HCT116 (cell line): ENCODE data around the gene CCDC154. TPM values are rescaled to one million over a fixed set of nuclear protein-coding genes. Genes with fewer than 3 reads are reported as not detected.

ENCODE experiments used
- ATAC-seq: fragments of 200-7000 bp; cut with Tn5 transposase; 2 replicates; pipeline ENCODE4 v1.9.1; 2020; ENCODE audit warnings: mild to moderate bottlenecking, moderate library complexity
- BruUV-seq: library from RNA; stranded (reverse); fragments of 400-500 nt; replicated peaks from 2 replicates; lab custom pipeline; 2021; lab: Mats Ljungman, UMichigan
- CTCF ChIA-PET: fragments of 300-600 bp; sonication (Branson Sonifier 250); formaldehyde crosslinking; loops from one replicate; lab custom pipeline; 2021; ENCODE audit warnings: antibody characterized with exemption; lab: Charles Lee
- POLR2A ChIA-PET: fragments of 300-600, 350-600 bp; sonication (Branson Sonifier 250); formaldehyde crosslinking; loops from one replicate; lab custom pipeline; 2021; ENCODE audit warnings: antibody characterized with exemption; lab: Charles Lee
- RAD21 ChIA-PET, 2 experiments: fragments of 300-600 bp; sonication (Branson Sonifier 250); formaldehyde crosslinking; loops; one replicate each; lab custom pipeline; 2023; ENCODE audit warnings: low total read pairs in 2 of 2; ENCODE audit not compliant: uncharacterized antibody in 2 of 2, unreplicated experiment in 2 of 2, low non-redundant PET in 1 of 2; lab: Charles Lee
- DNase-seq: peaks from one replicate; pipeline ENCODE4 v3.0.0-alpha.2; 2010; ENCODE audit warnings: low read depth, low spot score
- H2AFZ ChIP-seq: fragments of 200-600 bp; shearing (Covaris generic), sonication (generic); 2 replicates; pipeline ENCODE4 v1.6.1; 2017; ENCODE audit warnings: low read depth, mixed run types, mixed read lengths, antibody characterized with exemption, low read length; ENCODE audit not compliant: poor library complexity, severe bottlenecking
- H3K27ac ChIP-seq: 2 replicates; pipeline ENCODE4 v1.5.1; 2012; ENCODE audit warnings: low read depth, low read length
- H3K27me3 ChIP-seq: fragments of 200-600 bp; sonication (generic); 2 replicates; pipeline ENCODE4 v1.6.1; 2016; ENCODE audit warnings: mixed run types, low read length, mixed read lengths; ENCODE audit not compliant: insufficient read depth
- H3K36me3 ChIP-seq, 2 experiments: fragments of 200-500 bp in 1 of 2; fragments of 200-600 bp in 1 of 2; sonication (Bioruptor generic) in 1 of 2; sonication (generic) in 1 of 2; 2 replicates each; pipeline versions ENCODE4 v1.5.1 to v1.6.1; 2014 to 2016; ENCODE audit warnings: low read length in 2 of 2, inconsistent platforms in 1 of 2, mixed read lengths in 1 of 2, mixed run types in 1 of 2; ENCODE audit not compliant: insufficient read depth in 2 of 2, control insufficient read depth in 1 of 2
- H3K4me1 ChIP-seq, 2 experiments: fragments of 200-600 bp in 1 of 2; sonication (generic) in 1 of 2; 2 replicates each; pipeline versions ENCODE4 v1.5.1 to v1.6.1; 2012 to 2017; ENCODE audit warnings: low read length in 2 of 2, inconsistent platforms in 1 of 2, mild to moderate bottlenecking in 1 of 2, mixed read lengths in 1 of 2, mixed run types in 1 of 2, moderate library complexity in 1 of 2; ENCODE audit not compliant: insufficient read depth in 2 of 2, control insufficient read depth in 1 of 2
- H3K4me2 ChIP-seq: fragments of 200-600 bp; sonication (generic); 2 replicates; pipeline ENCODE4 v1.6.1; 2017; ENCODE audit warnings: mixed run types, low read length, mixed read lengths
- H3K4me3 ChIP-seq, 2 experiments: fragments of 200-600 bp in 1 of 2; sonication (generic) in 1 of 2; replicated peaks in 1 of 2; 2 replicates each; pipeline ENCODE4 v1.5.1; 2011 to 2016; ENCODE audit warnings: low read length in 2 of 2, control low read depth in 1 of 2, low read depth in 1 of 2, mild to moderate bottlenecking in 1 of 2, mixed read lengths in 1 of 2, mixed run types in 1 of 2
- H3K79me2 ChIP-seq: fragments of 200-600 bp; sonication (generic); 2 replicates; pipeline ENCODE4 v1.6.1; 2017; ENCODE audit warnings: mild to moderate bottlenecking, mixed run types, low read length, moderate library complexity, mixed read lengths; ENCODE audit not compliant: insufficient read depth
- H3K9ac ChIP-seq: fragments of 200-600 bp; sonication (generic); 2 replicates; pipeline ENCODE4 v1.6.1; 2016; ENCODE audit warnings: low read length, mixed read lengths
- H3K9me2 ChIP-seq: fragments of 200-600 bp; sonication (generic), shearing (Covaris generic); 2 replicates; pipeline ENCODE4 v1.6.1; 2017; ENCODE audit warnings: mixed run types, mild to moderate bottlenecking, moderate library complexity; ENCODE audit not compliant: insufficient read depth
- H3K9me3 ChIP-seq, 2 experiments: fragments of 200-500 bp in 1 of 2; fragments of 200-600 bp in 1 of 2; sonication (Bioruptor generic) in 1 of 2; sonication (generic) in 1 of 2; 2 replicates each; pipeline ENCODE4 v1.6.1; 2014 to 2017; ENCODE audit warnings: low read length in 2 of 2, mixed read lengths in 2 of 2, inconsistent platforms in 1 of 2, low read depth in 1 of 2, mild to moderate bottlenecking in 1 of 2, mixed run types in 1 of 2, moderate library complexity in 1 of 2; ENCODE audit not compliant: control insufficient read depth in 1 of 2, insufficient read depth in 1 of 2
- H4K20me1 ChIP-seq: fragments of 200-600 bp; sonication (generic), shearing (Covaris generic); 2 replicates; pipeline ENCODE4 v1.6.1; 2017; ENCODE audit warnings: mixed run types, mild to moderate bottlenecking, moderate library complexity; ENCODE audit not compliant: insufficient read depth
- CBX3 ChIP-seq: IDR thresholded peaks from 2 replicates; pipeline ENCODE4 v1.6.1; 2012; ENCODE audit warnings: low read depth
- CEBPB ChIP-seq: IDR thresholded peaks from 2 replicates; pipeline ENCODE4 v1.6.1; 2012; ENCODE audit warnings: low read depth
- CTCF ChIP-seq, 3 experiments: fragments of 200-600 bp in 1 of 3; sonication (generic) in 1 of 3; IDR thresholded peaks in 2 of 3; conservative IDR thresholded peaks in 1 of 3; 2 replicates each; pipeline ENCODE4 v1.5.1; 2012 to 2017; ENCODE audit warnings: low read depth in 2 of 3, low read length in 2 of 3, antibody characterized with exemption in 1 of 3, borderline replicate concordance in 1 of 3, control low read depth in 1 of 3, mild to moderate bottlenecking in 1 of 3, mixed read lengths in 1 of 3, mixed run types in 1 of 3, moderate library complexity in 1 of 3; ENCODE audit not compliant: insufficient read depth in 1 of 3
- EZH2 ChIP-seq: fragments of 200-600 bp; sonication (generic); IDR thresholded peaks from 2 replicates; pipeline ENCODE4 v1.6.1; 2017; ENCODE audit warnings: antibody characterized with exemption, mixed run types
- FOSL1 ChIP-seq: IDR thresholded peaks from 2 replicates; pipeline ENCODE4 v1.6.1; 2012; ENCODE audit warnings: low read depth
- JUND ChIP-seq: IDR thresholded peaks from 2 replicates; pipeline ENCODE4 v1.6.1; 2012
- MAX ChIP-seq: IDR thresholded peaks from 2 replicates; pipeline ENCODE4 v1.6.1; 2012
- POLR2A ChIP-seq: IDR thresholded peaks from 2 replicates; pipeline ENCODE4 v1.7.0; 2011; ENCODE audit warnings: borderline replicate concordance; ENCODE audit not compliant: insufficient read depth, insufficient read length; ENCODE audit errors: extremely low read depth
- REST ChIP-seq: IDR thresholded peaks from 2 replicates; pipeline ENCODE4 v1.6.1; 2012; ENCODE audit warnings: low read depth
- SP1 ChIP-seq: IDR thresholded peaks from 2 replicates; pipeline ENCODE4 v1.6.1; 2012; ENCODE audit warnings: low read depth
- SRF ChIP-seq: IDR thresholded peaks from 2 replicates; pipeline ENCODE4 v1.6.1; 2012; ENCODE audit warnings: low read depth
- TCF7L2 ChIP-seq: IDR thresholded peaks from 2 replicates; pipeline ENCODE4 v1.7.0; 2011; ENCODE audit warnings: borderline replicate concordance, inconsistent platforms; ENCODE audit not compliant: insufficient read depth, insufficient read length; ENCODE audit errors: extremely low read depth
- YY1 ChIP-seq: IDR thresholded peaks from 2 replicates; pipeline ENCODE4 v1.6.1; 2011; ENCODE audit warnings: low read length, low read depth, moderate library complexity, mild to moderate bottlenecking; ENCODE audit not compliant: insufficient replicate concordance; ENCODE audit errors: extremely low read depth
- ZBTB33 ChIP-seq: IDR thresholded peaks from 2 replicates; pipeline ENCODE4 v1.6.1; 2011; ENCODE audit warnings: mild to moderate bottlenecking, low read length, moderate library complexity; ENCODE audit not compliant: insufficient replicate concordance; ENCODE audit errors: extremely low read depth
- intact Hi-C: fragments of 100-400 bp; cut with micrococcal nuclease; formaldehyde crosslinking; loops from 2 replicates; pipeline ENCODE4 v1.10.0; 2022
- total RNA-seq: library from RNA; stranded (reverse); gene quantifications from one replicate; pipeline ENCODE4 v1.2.1, GENCODE V29; 2021; ENCODE audit not compliant: unreplicated experiment

The CCDC154 gene
- total RNA-seq, 1 experiment from 2014 or later, result 1.7 TPM

GRCh38 chr16:1486551-1487390 lies 42.4 kb upstream of the CCDC154 start:
- intact Hi-C loops, result no loop called here
- CTCF ChIA-PET, result no interaction called here
- no peak for ATAC-seq

More at GRCh38 chr16:1486551-1487390, 42.4 kb upstream of the CCDC154 start:
- H3K4me2 ChIP-seq, result no peak overlapping the region
- H2AFZ ChIP-seq, result no peak overlapping the region
- POLR2A ChIA-PET, result no interaction called here
- H3K9ac ChIP-seq, result no peak overlapping the region
- H3K27ac ChIP-seq, result no peak overlapping the region
- RAD21 ChIA-PET, result no interaction called here
- no peaks in the 10 kb centered on the region for H4K20me1 ChIP-seq
- H3K9me3 ChIP-seq, result no peaks in the 10 kb centered on the region
- no peaks in the 10 kb centered on the region for H3K9me2 ChIP-seq
- H3K4me3 ChIP-seq, result no peak overlapping the region
- no TSS peak for BruUV-seq
- H3K4me1 ChIP-seq, result no peaks in the 10 kb centered on the region; a peak in 1 of 4 replicates
- no peak for TF ChIP-seq EZH2
- TF ChIP-seq JUND, result no peak
- no peak for TF ChIP-seq REST
- no peak for TF ChIP-seq ZBTB33
- TF ChIP-seq CTCF (IDR thresholded peaks at IDR 0.05 in 2 of 3, conservative IDR thresholded peaks at IDR 0.05 in 1 of 3; ENCODE audit: borderline replicate concordance in 1 of 3, insufficient read depth in 1 of 3, low read depth in 2 of 3, low read length in 2 of 3), result no peak
- TF ChIP-seq SP1, result no peak
- TF ChIP-seq POLR2A, result no peak
- no peak for TF ChIP-seq CBX3
- no peak for TF ChIP-seq SRF
- no peak for TF ChIP-seq YY1
- no peak for TF ChIP-seq MAX
- no peak for TF ChIP-seq FOSL1
- no peak for TF ChIP-seq CEBPB
- no peak for TF ChIP-seq TCF7L2
- H3K27me3 ChIP-seq, result no peaks in the 10 kb centered on the region
- H3K36me3 ChIP-seq, result no peaks in the 10 kb centered on the region
- DNase-seq, result no peak
- H3K79me2 ChIP-seq, result no peaks in the 10 kb centered on the region
